ENCODE results near the gene ABCA8.
"Not testable (repeated sequence)": the region's sequence is repeated elsewhere in the genome, so short reads cannot be mapped to it uniquely, and the experiment has no call there.

The ABCA8 gene

DNA sequence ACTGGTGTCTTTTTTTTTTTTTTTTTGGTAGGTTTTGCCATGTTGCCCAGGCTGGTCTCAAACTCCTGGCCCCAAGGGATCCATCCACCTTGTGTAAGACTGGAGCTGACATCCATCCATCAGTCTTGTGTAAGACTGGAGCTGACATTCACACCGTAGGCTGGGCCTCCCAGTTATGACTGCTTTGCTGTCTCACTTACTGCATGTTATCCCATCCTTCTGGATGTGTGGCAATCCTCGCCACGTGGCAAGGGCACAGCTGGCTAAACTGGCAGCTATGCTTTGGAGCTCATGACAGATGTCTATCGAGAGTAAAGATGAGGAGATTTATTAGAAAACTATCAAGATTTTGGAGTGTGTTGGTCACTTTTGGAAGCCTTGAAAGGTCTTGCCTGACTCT is 115.1 kb downstream of the ABCA8 start:
- Histone ChIP-seq H3K4me3 (ENCODE audit: low read depth in 1 of 2, low read length in 2 of 2) (no peak overlapping the region), H3K27ac (ENCODE audit: low read length) (no peak overlapping the region), H3K9me3 (ENCODE audit: control insufficient read depth in 1 of 2, low read length in 2 of 2) (no peaks in the 10 kb centered on the region), H3K4me1 (ENCODE audit: control insufficient read depth in 1 of 2, insufficient read depth in 2 of 2, low read length in 2 of 2) (no peaks in the 10 kb centered on the region), H3K36me3 (ENCODE audit: control insufficient read depth in 1 of 2, insufficient read depth in 2 of 2, low read length in 2 of 2) (no peaks in the 10 kb centered on the region), H3K27me3 (ENCODE audit: low read depth, low read length) (no peaks in the 10 kb centered on the region)

DNA sequence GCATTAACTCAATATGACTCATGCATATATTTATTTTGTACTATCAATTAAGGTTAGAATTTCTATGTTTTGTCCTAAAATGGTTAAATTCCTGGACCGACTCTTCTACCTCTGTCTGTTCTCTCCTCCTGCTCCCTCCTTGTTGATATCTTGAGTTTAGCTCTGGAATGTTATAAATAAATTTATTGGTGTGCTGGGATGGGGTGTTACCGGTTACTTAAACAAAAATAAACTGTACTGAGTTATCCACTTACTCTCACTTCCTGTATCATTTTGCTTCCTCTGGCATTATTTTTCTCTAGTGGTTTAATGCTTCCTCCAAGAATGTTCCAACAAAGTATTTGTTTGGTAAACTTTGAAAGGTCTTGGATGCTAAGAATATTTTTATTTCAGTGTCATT is 120.1 kb downstream of the ABCA8 start:
- no peak overlapping the region for H3K27ac ChIP-seq (ENCODE audit: low read length)
- H3K4me1 ChIP-seq (ENCODE audit: control insufficient read depth in 1 of 2, insufficient read depth in 2 of 2, low read length in 2 of 2), result no peaks in the 10 kb centered on the region
- H3K36me3 ChIP-seq (ENCODE audit: control insufficient read depth in 1 of 2, insufficient read depth in 2 of 2, low read length in 2 of 2), result no peaks in the 10 kb centered on the region
- no peaks in the 10 kb centered on the region for H3K27me3 ChIP-seq (ENCODE audit: low read depth, low read length)
- H3K4me3 ChIP-seq (ENCODE audit: low read depth in 1 of 2, low read length in 2 of 2), result no peak overlapping the region
- H3K9me3 ChIP-seq (ENCODE audit: control insufficient read depth in 1 of 2, low read length in 2 of 2), result no peaks in the 10 kb centered on the region

DNA sequence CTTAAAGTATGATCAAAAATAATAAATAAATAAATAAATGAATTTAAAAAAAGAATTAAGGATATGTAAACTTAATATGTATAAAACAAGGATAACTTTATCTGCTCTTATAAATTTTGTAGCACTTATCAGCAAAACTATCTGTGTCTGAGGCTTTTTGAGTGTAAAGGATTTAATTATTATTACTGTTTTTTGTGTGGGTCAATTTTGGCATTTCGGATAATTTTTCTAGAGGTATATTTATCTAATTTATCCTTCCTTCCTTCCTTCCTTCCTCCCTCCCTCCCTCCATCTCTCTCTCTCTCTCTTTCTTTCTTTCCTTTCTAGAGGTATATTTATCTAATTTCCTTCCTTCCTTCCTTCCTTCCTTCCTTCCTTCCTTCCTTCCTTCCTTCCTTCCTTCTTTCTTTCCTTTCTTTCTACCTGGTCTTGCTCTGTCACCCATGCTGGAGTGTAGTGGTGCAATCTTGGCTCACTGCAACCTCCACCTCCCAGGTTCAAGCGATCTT is 120.8 kb downstream of the ABCA8 start:
- Histone ChIP-seq H3K9me3 (ENCODE audit: control insufficient read depth in 1 of 2, low read length in 2 of 2) (no peaks in the 10 kb centered on the region), H3K27ac (ENCODE audit: low read length) (no peak overlapping the region), H3K27me3 (ENCODE audit: low read depth, low read length) (no peaks in the 10 kb centered on the region), H3K4me1 (ENCODE audit: control insufficient read depth in 1 of 2, insufficient read depth in 2 of 2, low read length in 2 of 2) (no peaks in the 10 kb centered on the region), H3K36me3 (ENCODE audit: control insufficient read depth in 1 of 2, insufficient read depth in 2 of 2, low read length in 2 of 2) (no peaks in the 10 kb centered on the region), H3K4me3 (ENCODE audit: low read depth in 1 of 2, low read length in 2 of 2) (no peak overlapping the region)

DNA sequence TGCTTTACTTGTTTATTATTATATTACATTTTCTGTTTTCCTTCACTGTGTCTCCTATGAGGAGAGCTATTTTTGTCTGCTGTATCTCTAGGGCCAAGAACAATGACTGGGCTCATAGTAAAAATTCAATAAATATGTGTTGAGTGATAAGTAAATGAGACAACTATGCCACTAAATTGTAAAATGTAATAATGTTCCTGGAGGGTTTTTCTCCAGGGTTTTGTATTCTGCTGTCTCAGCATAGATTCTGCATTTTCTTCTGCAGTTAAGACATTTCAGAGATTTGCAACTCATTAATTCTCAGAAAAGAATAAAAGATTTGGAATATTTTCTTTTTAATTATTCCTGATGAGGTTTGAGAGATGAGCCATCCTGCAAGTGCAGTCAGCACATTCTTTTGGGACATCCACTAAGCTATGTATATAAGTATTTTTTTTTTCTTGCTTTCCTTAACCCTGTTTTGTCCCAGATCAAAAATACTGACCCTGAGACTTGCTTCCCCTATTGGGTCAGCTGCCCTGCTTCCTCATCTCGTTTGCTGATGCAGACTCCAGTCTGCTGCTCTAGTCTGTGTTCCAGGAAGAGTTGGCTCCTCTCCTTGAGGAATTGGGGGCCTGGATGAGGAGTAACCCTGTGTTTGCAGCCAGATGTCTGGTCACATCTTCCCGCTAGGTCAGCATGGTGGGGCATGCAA is 122.9 kb downstream of the ABCA8 start:
- H3K36me3 ChIP-seq (ENCODE audit: control insufficient read depth in 1 of 2, insufficient read depth in 2 of 2, low read length in 2 of 2), result no peaks in the 10 kb centered on the region
- no peaks in the 10 kb centered on the region for H3K27me3 ChIP-seq (ENCODE audit: low read depth, low read length)
- no peaks in the 10 kb centered on the region for H3K9me3 ChIP-seq (ENCODE audit: control insufficient read depth in 1 of 2, low read length in 2 of 2)
- no peak overlapping the region for H3K4me3 ChIP-seq (ENCODE audit: low read depth in 1 of 2, low read length in 2 of 2)
- no peaks in the 10 kb centered on the region for H3K4me1 ChIP-seq (ENCODE audit: control insufficient read depth in 1 of 2, insufficient read depth in 2 of 2, low read length in 2 of 2)
- no peak overlapping the region for H3K27ac ChIP-seq (ENCODE audit: low read length)

DNA sequence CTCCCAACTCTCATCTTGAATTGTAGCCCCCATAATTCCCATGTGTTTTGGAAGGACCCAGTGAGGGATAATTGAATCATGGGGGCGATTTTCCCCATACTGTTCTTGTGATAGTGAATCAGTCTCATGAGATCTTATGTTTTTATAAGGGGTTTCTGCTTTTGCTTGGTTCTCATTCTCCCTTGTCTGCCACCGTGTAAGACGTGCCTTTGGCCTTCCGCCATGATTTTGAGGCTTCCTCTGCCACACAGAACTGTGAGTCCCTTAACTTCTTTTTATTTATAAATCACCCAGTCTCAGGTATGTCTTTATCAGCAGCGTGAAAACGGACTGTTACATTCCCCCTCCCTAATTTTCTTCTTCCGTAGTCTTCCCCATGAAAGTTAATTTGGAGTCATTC is 124.0 kb downstream of the ABCA8 start:
- Histone ChIP-seq H3K9me3 (ENCODE audit: control insufficient read depth in 1 of 2, low read length in 2 of 2) (no peaks in the 10 kb centered on the region), H3K4me3 (ENCODE audit: low read depth in 1 of 2, low read length in 2 of 2) (no peak overlapping the region), H3K27ac (ENCODE audit: low read length) (no peak overlapping the region), H3K4me1 (ENCODE audit: control insufficient read depth in 1 of 2, insufficient read depth in 2 of 2, low read length in 2 of 2) (no peaks in the 10 kb centered on the region), H3K27me3 (ENCODE audit: low read depth, low read length) (no peaks in the 10 kb centered on the region), H3K36me3 (ENCODE audit: control insufficient read depth in 1 of 2, insufficient read depth in 2 of 2, low read length in 2 of 2) (no peaks in the 10 kb centered on the region)

DNA sequence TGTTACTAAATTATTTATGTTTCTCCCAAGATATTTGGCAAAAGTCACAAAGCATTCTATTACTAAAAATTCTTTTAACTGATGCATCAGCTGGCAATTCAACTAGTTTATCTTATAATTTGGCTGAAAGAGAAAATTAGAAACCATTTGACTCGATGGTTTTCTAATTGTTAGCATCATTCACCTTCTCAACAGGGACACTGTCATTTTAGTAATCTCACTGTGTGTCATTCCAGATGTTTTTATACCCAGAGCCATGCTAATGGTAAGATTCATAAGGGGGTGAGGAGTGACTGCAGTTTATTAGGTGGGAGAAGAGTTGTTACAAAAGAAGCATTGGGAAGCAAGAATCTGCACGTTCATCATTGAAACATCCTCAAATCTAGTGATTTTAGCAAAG is 124.9 kb downstream of the ABCA8 start:
- Histone ChIP-seq H3K4me1 (ENCODE audit: control insufficient read depth in 1 of 2, insufficient read depth in 2 of 2, low read length in 2 of 2) (no peaks in the 10 kb centered on the region), H3K36me3 (ENCODE audit: control insufficient read depth in 1 of 2, insufficient read depth in 2 of 2, low read length in 2 of 2) (no peaks in the 10 kb centered on the region), H3K9me3 (ENCODE audit: control insufficient read depth in 1 of 2, low read length in 2 of 2) (no peaks in the 10 kb centered on the region), H3K4me3 (ENCODE audit: low read depth in 1 of 2, low read length in 2 of 2) (no peak overlapping the region), H3K27ac (ENCODE audit: low read length) (no peak overlapping the region), H3K27me3 (ENCODE audit: low read depth, low read length) (no peaks in the 10 kb centered on the region)

DNA sequence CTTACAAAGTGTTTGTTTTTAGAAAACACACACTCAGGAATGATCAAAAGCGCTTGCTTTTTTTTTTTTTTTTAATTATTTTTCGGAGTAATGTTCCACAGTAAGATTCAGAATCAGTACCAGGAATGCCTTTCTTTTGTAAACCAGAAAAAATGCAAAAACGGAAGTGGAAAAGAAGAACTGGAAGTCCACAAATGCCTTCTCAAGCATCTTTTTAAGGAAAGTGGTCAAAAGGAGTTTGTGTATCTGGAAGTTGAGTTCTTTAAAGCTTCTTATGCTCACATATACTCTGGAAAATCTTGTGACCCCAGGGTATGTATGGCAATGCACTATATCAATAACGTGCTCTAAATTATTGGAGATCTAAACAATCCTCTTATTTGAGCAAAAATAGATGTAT is 126.0 kb downstream of the ABCA8 start:
- Histone ChIP-seq H3K4me1 (ENCODE audit: control insufficient read depth in 1 of 2, insufficient read depth in 2 of 2, low read length in 2 of 2) (no peaks in the 10 kb centered on the region), H3K27me3 (ENCODE audit: low read depth, low read length) (no peaks in the 10 kb centered on the region), H3K9me3 (ENCODE audit: control insufficient read depth in 1 of 2, low read length in 2 of 2) (no peaks in the 10 kb centered on the region), H3K4me3 (ENCODE audit: low read depth in 1 of 2, low read length in 2 of 2) (no peak overlapping the region), H3K27ac (ENCODE audit: low read length) (no peak overlapping the region), H3K36me3 (ENCODE audit: control insufficient read depth in 1 of 2, insufficient read depth in 2 of 2, low read length in 2 of 2) (no peaks in the 10 kb centered on the region)

DNA sequence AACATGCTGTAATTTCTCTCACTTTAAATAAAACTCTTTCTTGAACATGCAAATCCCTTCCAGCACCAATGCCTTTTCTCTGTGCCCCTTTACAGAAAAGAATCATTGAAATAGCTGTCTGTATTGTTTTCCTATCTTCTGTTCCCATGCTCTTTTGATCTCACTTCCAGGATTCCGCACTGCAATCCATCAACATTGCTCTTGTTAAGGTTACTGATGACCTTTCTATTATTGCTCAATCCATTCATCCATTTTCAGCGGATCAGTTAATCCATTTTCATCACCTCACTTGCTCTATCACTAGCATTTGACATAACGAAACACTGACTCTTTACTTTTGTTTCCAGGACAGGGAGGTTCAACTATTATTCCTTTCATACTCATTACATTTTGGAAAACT is 130.5 kb downstream of the ABCA8 start:
- no peak overlapping the region for H3K27ac ChIP-seq (ENCODE audit: low read length)
- H3K9me3 ChIP-seq (ENCODE audit: control insufficient read depth in 1 of 2, low read length in 2 of 2), result no peaks in the 10 kb centered on the region
- H3K4me3 ChIP-seq (ENCODE audit: low read depth in 1 of 2, low read length in 2 of 2), result no peak overlapping the region
- no peaks in the 10 kb centered on the region for H3K36me3 ChIP-seq (ENCODE audit: control insufficient read depth in 1 of 2, insufficient read depth in 2 of 2, low read length in 2 of 2)
- no peaks in the 10 kb centered on the region for H3K27me3 ChIP-seq (ENCODE audit: low read depth, low read length)
- no peaks in the 10 kb centered on the region for H3K4me1 ChIP-seq (ENCODE audit: control insufficient read depth in 1 of 2, insufficient read depth in 2 of 2, low read length in 2 of 2)

DNA sequence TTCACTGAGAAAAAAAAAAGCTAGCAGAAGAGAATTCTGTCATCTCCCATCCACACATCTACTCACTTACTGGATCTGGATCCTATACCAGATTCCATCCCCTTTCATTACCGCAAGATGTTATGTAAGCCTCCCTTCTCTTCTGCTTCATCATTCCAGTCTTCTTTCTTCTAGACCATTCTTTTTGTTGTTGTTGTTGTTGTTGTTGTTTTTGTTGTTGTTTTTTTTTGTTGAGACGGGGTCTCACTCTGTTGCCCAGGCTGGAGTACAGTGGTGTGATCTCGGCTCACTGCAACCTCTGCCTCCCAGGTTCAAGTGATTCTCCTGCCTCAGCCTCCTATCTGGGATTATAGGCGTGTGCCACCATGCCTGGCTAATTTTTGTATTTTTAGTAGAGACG is 131.0 kb downstream of the ABCA8 start:
- H3K27ac ChIP-seq (ENCODE audit: low read length); H3K4me1 ChIP-seq (ENCODE audit: control insufficient read depth in 1 of 2, insufficient read depth in 2 of 2, low read length in 2 of 2); H3K4me3 ChIP-seq (ENCODE audit: low read depth in 1 of 2, low read length in 2 of 2); H3K36me3 ChIP-seq (ENCODE audit: control insufficient read depth in 1 of 2, insufficient read depth in 2 of 2, low read length in 2 of 2); H3K9me3 ChIP-seq (ENCODE audit: control insufficient read depth in 1 of 2, low read length in 2 of 2); H3K27me3 ChIP-seq (ENCODE audit: low read depth, low read length): not testable (repeated sequence)

DNA sequence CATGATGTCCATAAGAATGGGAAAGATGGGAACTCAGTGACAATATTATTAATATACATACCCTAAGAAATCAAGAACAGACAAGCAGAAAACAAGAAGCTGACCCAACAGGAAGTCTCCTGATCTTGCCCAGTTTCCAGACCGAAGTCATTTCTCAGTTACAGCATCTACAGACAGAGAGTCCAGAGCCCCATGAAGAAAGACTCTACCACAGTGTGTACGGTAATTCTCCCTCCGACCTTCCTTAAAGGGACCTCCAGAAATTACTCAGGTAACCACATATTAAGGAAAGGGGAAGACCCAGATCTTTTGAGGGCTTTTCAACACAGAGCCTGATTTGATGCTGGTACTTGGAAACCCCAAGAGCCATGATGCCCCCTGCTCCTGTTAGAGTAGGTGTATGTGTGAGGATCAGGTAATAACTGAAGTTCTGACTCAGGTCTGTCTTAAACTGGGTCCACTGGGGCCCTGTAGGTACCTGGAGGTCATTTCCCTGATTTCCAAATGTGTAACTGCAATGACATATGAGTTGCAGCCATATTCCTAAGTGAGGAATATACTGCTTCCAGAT is 132.4 kb downstream of the ABCA8 start:
- H3K36me3 ChIP-seq (ENCODE audit: control insufficient read depth in 1 of 2, insufficient read depth in 2 of 2, low read length in 2 of 2), result no peaks in the 10 kb centered on the region
- no peak overlapping the region for H3K27ac ChIP-seq (ENCODE audit: low read length)
- H3K4me1 ChIP-seq (ENCODE audit: control insufficient read depth in 1 of 2, insufficient read depth in 2 of 2, low read length in 2 of 2), result no peaks in the 10 kb centered on the region
- H3K9me3 ChIP-seq (ENCODE audit: control insufficient read depth in 1 of 2, low read length in 2 of 2), result no peaks in the 10 kb centered on the region
- no peak overlapping the region for H3K4me3 ChIP-seq (ENCODE audit: low read depth in 1 of 2, low read length in 2 of 2)
- H3K27me3 ChIP-seq (ENCODE audit: low read depth, low read length), result no peaks in the 10 kb centered on the region

DNA sequence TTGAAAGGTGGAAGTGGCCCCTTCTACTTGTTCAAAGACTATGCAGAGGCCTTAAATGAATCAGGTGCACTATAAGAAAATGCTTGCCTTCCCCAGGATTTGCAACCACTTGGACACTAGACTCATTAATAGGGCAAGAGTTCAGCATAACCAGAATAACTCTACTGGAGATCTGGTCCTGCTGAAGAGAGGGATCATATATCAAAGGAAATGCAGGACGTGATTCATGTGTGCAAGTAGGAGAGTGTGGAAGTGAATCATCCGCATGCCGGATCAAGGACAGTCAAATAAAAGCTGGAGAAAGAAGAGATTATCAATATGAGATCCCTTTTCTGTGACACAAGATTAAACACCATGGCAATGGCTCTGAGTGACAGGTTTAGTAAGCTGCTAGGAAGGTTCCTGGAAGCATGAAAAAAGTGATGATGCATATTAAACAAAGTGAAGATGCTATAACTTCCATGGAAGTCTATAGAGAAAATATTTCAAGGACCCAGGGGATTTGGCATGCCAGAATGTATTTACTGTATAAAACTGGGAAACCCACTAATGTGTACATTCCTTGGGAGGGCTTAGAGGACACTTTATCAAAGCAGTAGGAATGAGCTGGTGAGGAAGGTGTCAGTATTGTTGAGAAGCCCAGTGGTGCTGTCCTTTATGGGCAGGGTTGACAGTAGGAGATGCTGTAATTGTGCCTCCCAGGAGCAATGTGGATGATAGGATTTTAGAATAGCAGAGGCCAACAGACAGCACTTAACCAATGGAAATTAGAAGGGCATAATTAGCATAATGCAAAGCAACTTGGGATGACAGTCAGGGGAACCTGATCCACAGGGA is 133.1 kb downstream of the ABCA8 start:
- no peaks in the 10 kb centered on the region for H3K9me3 ChIP-seq (ENCODE audit: control insufficient read depth in 1 of 2, low read length in 2 of 2)
- no peak overlapping the region for H3K4me3 ChIP-seq (ENCODE audit: low read depth in 1 of 2, low read length in 2 of 2)
- no peaks in the 10 kb centered on the region for H3K4me1 ChIP-seq (ENCODE audit: control insufficient read depth in 1 of 2, insufficient read depth in 2 of 2, low read length in 2 of 2)
- no peaks in the 10 kb centered on the region for H3K36me3 ChIP-seq (ENCODE audit: control insufficient read depth in 1 of 2, insufficient read depth in 2 of 2, low read length in 2 of 2)
- H3K27ac ChIP-seq (ENCODE audit: low read length), result no peak overlapping the region
- no peaks in the 10 kb centered on the region for H3K27me3 ChIP-seq (ENCODE audit: low read depth, low read length)
